Hepatocyte (in vitro differentiated cells): Measurements from ENCODE around the gene SORT1. TPM values are rescaled to one million over a fixed set of nuclear protein-coding genes. Genes with fewer than 3 reads are reported as not detected.
A peak's percentile ranks its signal among the peaks of the same experiment; 100 is the strongest.

Experiments
- DNase-seq: peaks from one replicate; pipeline ENCODE4 v3.0.0-alpha.2; 2016; ENCODE audit warnings: low spot score
- H2AFZ ChIP-seq: fragments of 200-600 bp; sonication (generic); 2 replicates; pipeline ENCODE4 v1.6.0; 2016; ENCODE audit warnings: antibody characterized with exemption, mild to moderate bottlenecking
- H3K27ac ChIP-seq: fragments of 200-600 bp; sonication (generic); 2 replicates; pipeline ENCODE4 v1.5.1; 2016; ENCODE audit warnings: mild to moderate bottlenecking
- H3K27me3 ChIP-seq: fragments of 200-600 bp; sonication (generic); 2 replicates; pipeline ENCODE4 v1.6.1; 2016
- H3K36me3 ChIP-seq: fragments of 200-600 bp; sonication (generic); replicated peaks from 2 replicates; pipeline ENCODE4 v1.5.1; 2016; ENCODE audit warnings: low read depth; ENCODE audit not compliant: insufficient read depth
- H3K4me1 ChIP-seq: fragments of 200-600 bp; sonication (generic); 2 replicates; pipeline ENCODE4 v1.5.1; 2016; ENCODE audit warnings: mild to moderate bottlenecking, moderate library complexity; ENCODE audit not compliant: insufficient read depth
- H3K4me2 ChIP-seq: fragments of 200-600 bp; sonication (generic); 2 replicates; pipeline ENCODE4 v1.6.0; 2016
- H3K4me3 ChIP-seq: fragments of 200-600 bp; sonication (generic); 2 replicates; pipeline ENCODE4 v1.5.1; 2016; ENCODE audit warnings: mild to moderate bottlenecking
- H3K79me2 ChIP-seq: fragments of 200-600 bp; sonication (generic); 2 replicates; pipeline ENCODE4 v1.6.0; 2017; ENCODE audit warnings: mild to moderate bottlenecking
- H3K9me2 ChIP-seq: fragments of 200-600 bp; sonication (generic); replicated peaks from 2 replicates; pipeline ENCODE4 v1.6.0; 2017; ENCODE audit warnings: mild to moderate bottlenecking; ENCODE audit not compliant: insufficient read depth
- H3K9me3 ChIP-seq: fragments of 200-600 bp; sonication (generic); 2 replicates; pipeline ENCODE4 v1.5.1; 2016; ENCODE audit warnings: low read depth, mild to moderate bottlenecking
- H4K20me1 ChIP-seq: fragments of 200-600 bp; sonication (generic); 2 replicates; pipeline ENCODE4 v1.6.0; 2016; ENCODE audit warnings: mild to moderate bottlenecking; ENCODE audit not compliant: insufficient read depth, poor library complexity, severe bottlenecking
- EZH2 ChIP-seq: fragments of 200-600 bp; sonication (generic); IDR thresholded peaks from 2 replicates; pipeline ENCODE4 v1.6.1; 2016; ENCODE audit warnings: antibody characterized with exemption, mild to moderate bottlenecking, borderline replicate concordance
- EZH2phosphoT487 ChIP-seq: fragments of 200-600 bp; sonication (generic); IDR thresholded peaks from one replicate; pipeline ENCODE4 v1.6.1; 2018; ENCODE audit warnings: antibody characterized with exemption, mild to moderate bottlenecking, low read depth, moderate library complexity; ENCODE audit not compliant: unreplicated experiment, severe bottlenecking
- WGBS: methylation state at CpG from one replicate; pipeline ENCODE4 v1.1.6; 2016; ENCODE audit warnings: low lambda C conversion rate; ENCODE audit errors: missing lambda C conversion rate; 5-methylcytosine and 5-hydroxymethylcytosine counted together
- polyA plus RNA-seq: library from polyadenylated mRNA; unstranded; fragments of >200 nt; fragmentation: Nextera tagmentation; extraction: Ambion mirVana; gene quantifications from 2 replicates; pipeline ENCODE4 v1.2.1, GENCODE V29; 2016
- total RNA-seq: library from RNA; depleted of rRNA; stranded (reverse); fragments of >200 nt; gene quantifications from 2 replicates; pipeline ENCODE4 v1.2.3, GENCODE V29; 2014
- TF ChIP-seq, protein P1 (sequence below): fragments of 200-600 bp; sonication (generic); IDR thresholded peaks from 2 replicates; pipeline ENCODE4 v1.5.1; 2016; ENCODE audit warnings: antibody characterized with exemption, mild to moderate bottlenecking; ENCODE audit not compliant: poor library complexity

The SORT1 gene
- total and polyA plus RNA-seq, 2 experiments from 2014 or later = 43.7 to 59.3 TPM

DNA sequence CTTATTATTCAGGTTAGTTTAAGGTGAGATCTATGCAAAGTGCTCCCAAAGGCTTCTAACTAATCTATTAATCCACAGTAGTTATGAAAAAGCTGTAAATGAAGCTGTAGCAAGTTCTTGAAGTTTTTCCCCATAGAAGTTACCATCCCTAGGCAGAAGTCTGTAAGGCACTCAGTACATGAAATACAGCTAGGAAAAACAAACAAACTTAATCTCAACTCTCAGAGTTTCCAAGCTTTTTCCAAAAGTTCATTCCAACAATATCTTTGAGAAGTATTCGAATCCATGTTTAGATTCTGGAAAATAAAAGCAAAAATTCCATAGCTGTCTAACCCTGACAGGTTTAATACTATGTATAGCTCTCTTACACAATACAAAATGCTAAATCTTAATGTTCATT, 41.2 kb downstream of the SORT1 start:
- no peak overlapping the region for H3K27ac ChIP-seq
- no peaks in the 10 kb centered on the region for H3K79me2 ChIP-seq
- no peaks in the 10 kb centered on the region for H3K36me3 ChIP-seq
- no peak for TF ChIP-seq EZH2phosphoT487
- TF ChIP-seq, protein P1, sequence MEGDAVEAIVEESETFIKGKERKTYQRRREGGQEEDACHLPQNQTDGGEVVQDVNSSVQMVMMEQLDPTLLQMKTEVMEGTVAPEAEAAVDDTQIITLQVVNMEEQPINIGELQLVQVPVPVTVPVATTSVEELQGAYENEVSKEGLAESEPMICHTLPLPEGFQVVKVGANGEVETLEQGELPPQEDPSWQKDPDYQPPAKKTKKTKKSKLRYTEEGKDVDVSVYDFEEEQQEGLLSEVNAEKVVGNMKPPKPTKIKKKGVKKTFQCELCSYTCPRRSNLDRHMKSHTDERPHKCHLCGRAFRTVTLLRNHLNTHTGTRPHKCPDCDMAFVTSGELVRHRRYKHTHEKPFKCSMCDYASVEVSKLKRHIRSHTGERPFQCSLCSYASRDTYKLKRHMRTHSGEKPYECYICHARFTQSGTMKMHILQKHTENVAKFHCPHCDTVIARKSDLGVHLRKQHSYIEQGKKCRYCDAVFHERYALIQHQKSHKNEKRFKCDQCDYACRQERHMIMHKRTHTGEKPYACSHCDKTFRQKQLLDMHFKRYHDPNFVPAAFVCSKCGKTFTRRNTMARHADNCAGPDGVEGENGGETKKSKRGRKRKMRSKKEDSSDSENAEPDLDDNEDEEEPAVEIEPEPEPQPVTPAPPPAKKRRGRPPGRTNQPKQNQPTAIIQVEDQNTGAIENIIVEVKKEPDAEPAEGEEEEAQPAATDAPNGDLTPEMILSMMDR = no peak
- TF ChIP-seq EZH2 = no peak
- no peak overlapping the region for H3K4me3 ChIP-seq
- H4K20me1 ChIP-seq = no peaks in the 10 kb centered on the region
- no peaks in the 10 kb centered on the region for H3K9me2 ChIP-seq
- no peak for DNase-seq
- H3K9me3 ChIP-seq = no peaks in the 10 kb centered on the region
- H3K4me1 ChIP-seq = no peaks in the 10 kb centered on the region
- no peaks in the 10 kb centered on the region for H3K27me3 ChIP-seq
- H3K4me2 ChIP-seq = no peak overlapping the region
- H2AFZ ChIP-seq = no peak overlapping the region
- WGBS = 76% methylated on average over 1 of the region's 1 CpG

DNA sequence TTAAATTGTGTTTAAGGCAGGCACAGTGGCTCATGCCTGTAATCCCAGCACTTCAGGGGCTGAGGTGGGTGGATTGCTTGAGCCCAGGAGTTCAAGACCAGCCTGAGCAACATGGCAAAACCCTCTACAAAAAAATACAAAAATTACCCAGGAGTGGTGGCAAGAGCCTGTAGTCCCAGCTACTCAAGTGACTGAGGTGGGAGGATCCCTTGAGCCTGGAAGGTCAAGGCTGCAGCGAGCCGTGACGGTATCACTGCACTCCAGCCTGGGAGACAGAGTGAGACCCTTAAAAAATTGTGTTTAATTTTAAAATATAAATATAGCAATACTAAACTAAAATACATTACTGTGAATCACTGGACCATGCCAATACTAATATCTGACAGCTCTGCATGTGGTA, 42.8 kb downstream of the SORT1 start:
- no peak for DNase-seq
- Histone ChIP-seq H2AFZ (no peak overlapping the region), H3K9me2 (no peaks in the 10 kb centered on the region), H3K27me3 (no peaks in the 10 kb centered on the region), H3K27ac (no peak overlapping the region), H3K4me3 (no peak overlapping the region), H3K9me3 (no peaks in the 10 kb centered on the region), H4K20me1 (no peaks in the 10 kb centered on the region), H3K36me3 (no peaks in the 10 kb centered on the region), H3K4me1 (no peaks in the 10 kb centered on the region), H3K4me2 (no peak overlapping the region), H3K79me2 (no peaks in the 10 kb centered on the region)
- TF ChIP-seq EZH2 = no peak
- no peak for TF ChIP-seq EZH2phosphoT487
- TF ChIP-seq, protein P1 = no peak
- 99% methylated on average over 3 of the region's 3 CpGs for WGBS

DNA sequence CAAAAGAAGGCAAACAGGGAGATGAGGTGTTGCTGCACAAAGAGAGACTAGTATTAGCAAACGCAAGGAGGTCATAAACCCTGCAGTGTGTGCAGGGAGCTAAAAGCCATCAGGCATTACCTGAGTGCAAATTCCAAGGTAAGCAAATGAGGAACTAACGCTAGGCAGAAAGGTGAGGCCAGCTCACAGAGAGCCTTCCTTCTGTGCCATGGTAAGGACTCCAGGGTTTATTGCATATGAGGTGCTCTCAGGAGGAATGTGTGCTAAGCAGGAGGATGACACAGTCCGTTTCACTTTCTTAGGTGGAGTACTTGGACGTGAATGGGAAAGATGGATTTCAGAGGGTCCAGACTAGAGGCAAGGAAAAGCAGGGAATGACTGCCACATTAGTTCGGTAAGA, 46.3 kb downstream of the SORT1 start:
- Histone ChIP-seq H3K27ac (peak overlapping the region; percentile 72), H3K4me3 (no peak overlapping the region), H4K20me1 (no peaks in the 10 kb centered on the region), H3K9me2 (no peaks in the 10 kb centered on the region), H3K27me3 (no peaks in the 10 kb centered on the region), H3K4me2 (peak overlapping the region; percentile 61), H3K36me3 (no peaks in the 10 kb centered on the region), H3K4me1 (no peaks in the 10 kb centered on the region), H3K9me3 (no peaks in the 10 kb centered on the region), H2AFZ (no peak overlapping the region), H3K79me2 (no peaks in the 10 kb centered on the region)
- 75% methylated on average over 5 of the region's 5 CpGs for WGBS
- peak; percentile 56 for DNase-seq
- TF ChIP-seq, protein P1 = no peak
- TF ChIP-seq EZH2 = no peak
- TF ChIP-seq EZH2phosphoT487 = no peak

DNA sequence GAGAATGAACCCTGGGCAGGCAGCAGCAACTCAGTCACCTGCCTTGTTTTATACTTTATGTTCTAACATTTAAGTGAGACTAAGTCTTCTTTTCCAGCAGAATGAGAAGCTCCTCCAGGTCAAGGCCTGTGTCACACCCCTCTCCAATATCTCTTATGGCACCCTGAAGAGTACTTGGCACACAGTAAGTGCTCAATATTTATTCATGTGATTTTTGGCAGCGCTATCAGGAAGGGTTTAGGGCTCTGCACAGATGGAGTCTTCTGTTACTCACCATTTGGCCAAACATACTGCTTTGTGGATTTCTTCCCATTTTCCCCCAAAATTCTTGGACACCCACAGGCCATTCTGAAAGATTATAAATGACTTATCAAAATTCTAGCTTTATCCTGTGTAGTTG, 47.1 kb downstream of the SORT1 start:
- H3K4me3 ChIP-seq = no peak overlapping the region
- H3K4me1 ChIP-seq = no peaks in the 10 kb centered on the region
- DNase-seq = no peak
- TF ChIP-seq, protein P1 = no peak
- TF ChIP-seq EZH2phosphoT487 = no peak
- TF ChIP-seq EZH2 = no peak
- no peak overlapping the region for H2AFZ ChIP-seq
- H3K27me3 ChIP-seq = no peaks in the 10 kb centered on the region
- no peaks in the 10 kb centered on the region for H4K20me1 ChIP-seq
- H3K27ac ChIP-seq = no peak overlapping the region
- no peaks in the 10 kb centered on the region for H3K9me2 ChIP-seq
- 97% methylated on average over 1 of the region's 1 CpG for WGBS
- no peaks in the 10 kb centered on the region for H3K9me3 ChIP-seq
- H3K79me2 ChIP-seq = no peaks in the 10 kb centered on the region
- no peak overlapping the region for H3K4me2 ChIP-seq
- H3K36me3 ChIP-seq = no peaks in the 10 kb centered on the region
